Stimulated activated CD8-positive, alpha-beta memory T cell treated with anti-CD3 and anti-CD28 coated beads, Interleukin-12 subunit alpha, Interleukin-12 subunit beta, amount 100 ng/mL, for 1 hour (primary cell): Measurements from ENCODE around the gene DYNC1I1.

Source experiments
- DNase-seq: peaks from one replicate; pipeline ENCODE4 v3.0.0-alpha.2; 2020; ENCODE audit warnings: low read depth

DYNC1I1 gene

DNA sequence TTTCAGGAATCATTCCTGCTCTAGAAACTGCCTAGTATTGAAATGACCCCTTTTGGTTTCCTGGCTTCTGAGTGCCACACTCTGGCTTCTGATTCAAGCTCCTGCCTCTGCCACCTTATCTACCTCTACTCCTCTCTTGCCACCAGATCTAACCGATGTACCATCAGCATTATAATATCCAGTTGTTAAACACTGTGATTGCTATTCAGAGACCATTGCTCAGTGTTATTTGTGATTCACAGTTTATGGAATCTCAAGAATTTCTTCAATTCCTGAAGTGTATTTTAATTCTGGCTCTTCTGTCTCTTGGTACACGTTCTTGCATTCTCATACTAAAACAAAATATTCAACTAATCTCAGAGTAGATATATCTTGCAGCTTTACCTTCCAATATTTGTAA lies 88.7 kb downstream of the DYNC1I1 start:
- no peak for DNase-seq

DNA sequence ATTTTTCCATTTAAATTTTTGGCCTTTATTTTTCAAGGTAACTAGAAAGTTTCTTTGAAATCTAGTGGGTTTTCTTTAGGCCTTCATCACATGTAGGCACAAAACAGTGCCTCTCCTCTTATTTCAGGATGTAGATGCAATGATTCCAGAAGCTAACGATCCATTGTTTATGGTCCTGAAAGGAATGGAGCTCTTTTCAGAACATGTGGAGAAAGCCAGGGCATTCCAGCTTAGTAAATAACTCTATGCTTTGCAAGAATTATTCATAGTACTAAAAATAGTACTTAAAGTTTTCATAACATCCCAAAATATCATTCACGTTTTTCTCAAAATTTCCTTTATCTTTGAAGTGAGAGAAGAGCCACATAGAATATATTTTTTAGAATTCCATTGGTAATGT lies 91.3 kb downstream of the DYNC1I1 start:
- DNase-seq: no peak

DNA sequence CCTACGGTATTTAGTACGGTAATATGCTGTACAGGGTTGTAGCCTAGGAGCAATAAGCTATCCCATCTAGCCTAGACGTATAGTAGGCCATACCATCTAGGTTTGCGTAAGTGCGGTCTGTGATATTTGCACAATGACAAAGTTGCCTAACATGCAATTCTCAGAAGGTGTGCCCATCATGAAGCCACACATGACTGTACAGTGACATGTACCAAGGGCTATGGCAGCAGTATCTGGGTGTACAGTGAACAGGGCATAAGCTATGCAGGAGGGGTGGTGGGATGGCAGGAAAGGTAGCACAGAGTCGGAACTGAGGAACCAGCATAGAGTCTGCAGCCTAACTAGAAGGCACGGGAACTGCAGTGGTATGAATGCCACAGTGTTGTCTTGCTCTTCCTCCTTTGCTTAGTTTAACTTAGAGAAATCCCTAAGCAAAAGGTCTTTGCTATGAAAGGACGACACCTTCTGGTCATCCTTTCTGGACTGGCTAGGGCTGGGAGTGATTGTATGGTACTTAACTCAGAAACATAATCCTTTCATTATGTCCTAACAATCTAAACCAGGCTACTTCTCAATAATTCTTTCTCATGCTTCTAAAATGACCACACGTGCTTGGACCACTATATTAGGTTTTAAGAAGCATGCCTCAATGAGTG lies 93.5 kb downstream of the DYNC1I1 start:
- no peak for DNase-seq

DNA sequence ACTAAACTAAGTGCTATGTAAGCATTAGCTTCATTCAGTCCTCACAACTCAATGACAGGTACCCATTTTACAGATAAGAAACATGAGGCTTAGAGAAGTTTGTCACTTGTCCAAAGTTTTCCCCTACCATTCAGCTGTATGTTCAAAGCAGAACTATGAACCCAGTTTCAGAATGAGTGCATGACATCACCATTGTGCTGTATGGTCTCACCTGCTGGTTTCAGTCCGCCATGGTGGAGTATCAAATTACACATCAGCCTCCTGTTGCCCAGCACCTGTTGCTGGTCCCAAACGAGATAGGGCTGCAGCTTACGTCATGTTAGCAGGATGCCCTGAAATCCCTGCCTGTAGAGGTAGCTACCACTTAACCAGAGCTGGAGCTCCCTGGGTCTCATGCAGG lies 95.0 kb downstream of the DYNC1I1 start:
- no peak for DNase-seq

DNA sequence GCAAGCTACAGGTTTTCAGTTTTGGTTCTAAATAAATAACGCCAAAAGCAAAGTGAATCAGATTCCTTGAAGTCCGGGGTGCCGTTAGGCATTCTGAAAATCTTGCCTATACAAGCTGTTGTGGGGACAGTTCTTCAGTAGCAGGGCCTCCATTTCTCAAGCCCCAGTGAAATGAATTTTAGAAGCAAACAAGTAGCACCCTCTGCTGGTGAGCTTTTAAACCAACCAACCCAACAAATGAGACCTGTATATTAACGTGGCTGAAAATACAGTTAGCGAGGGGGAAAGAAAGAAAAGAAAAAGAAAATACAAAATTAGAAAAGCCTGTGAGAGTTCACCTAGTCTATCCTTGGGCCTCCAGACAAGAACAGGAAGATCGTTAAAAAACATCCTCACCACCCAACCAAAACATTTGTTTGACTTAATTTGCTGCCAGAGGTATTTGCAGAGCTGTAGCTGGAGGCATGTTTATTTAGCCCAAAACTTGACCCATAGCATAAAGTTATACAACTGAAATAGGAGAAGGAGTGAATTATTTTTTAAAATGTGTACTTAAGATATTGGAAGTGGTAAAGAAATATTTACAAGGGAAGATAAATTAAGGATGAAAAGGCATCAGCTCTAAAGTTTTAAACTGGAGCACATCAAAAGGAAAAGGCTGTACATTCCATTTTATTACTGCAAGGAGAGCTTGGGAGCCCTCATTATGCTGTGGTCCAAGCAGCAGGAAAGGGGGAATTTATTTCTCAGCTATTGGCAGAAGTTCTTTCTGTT lies 98.9 kb downstream of the DYNC1I1 start:
- no peak for DNase-seq

DNA sequence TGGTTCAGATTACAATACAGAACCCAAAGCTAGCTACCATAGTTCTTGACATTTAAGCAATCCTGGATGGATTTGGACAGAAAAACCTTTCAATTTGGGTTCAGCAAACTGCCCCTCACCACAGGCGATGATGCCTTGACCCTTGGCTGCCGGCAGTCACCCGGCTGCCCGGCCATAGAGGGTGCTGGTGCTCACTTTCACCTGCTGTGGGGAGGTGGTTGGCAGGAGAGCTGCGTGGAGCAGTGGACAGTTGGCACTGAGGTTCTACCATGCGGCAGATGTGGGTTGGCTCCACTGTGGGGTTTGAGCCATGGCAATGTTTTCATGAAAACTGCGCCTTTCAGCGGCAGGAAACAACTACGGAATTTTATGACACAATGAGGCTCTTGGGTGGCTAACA lies 99.5 kb downstream of the DYNC1I1 start:
- DNase-seq: no peak

DNA sequence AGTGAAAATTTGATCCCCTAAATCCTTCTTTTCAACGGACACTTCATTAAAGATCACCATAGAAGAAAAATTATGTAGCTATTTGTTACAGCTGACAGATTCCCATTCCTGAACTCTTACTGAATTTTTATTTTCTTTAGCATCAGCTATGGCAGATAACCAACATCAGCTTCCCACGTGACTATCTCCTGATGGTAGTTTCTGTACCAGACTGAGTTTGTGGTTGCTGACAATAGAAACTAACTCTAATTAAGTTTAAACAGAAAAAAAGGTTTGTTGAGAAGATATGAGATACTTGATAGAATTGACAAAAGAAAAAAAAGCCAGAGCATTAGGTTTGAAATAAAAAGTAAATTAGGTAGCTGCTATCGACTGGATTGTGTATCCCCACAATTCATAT lies 101.8 kb downstream of the DYNC1I1 start:
- DNase-seq: no peak

DNA sequence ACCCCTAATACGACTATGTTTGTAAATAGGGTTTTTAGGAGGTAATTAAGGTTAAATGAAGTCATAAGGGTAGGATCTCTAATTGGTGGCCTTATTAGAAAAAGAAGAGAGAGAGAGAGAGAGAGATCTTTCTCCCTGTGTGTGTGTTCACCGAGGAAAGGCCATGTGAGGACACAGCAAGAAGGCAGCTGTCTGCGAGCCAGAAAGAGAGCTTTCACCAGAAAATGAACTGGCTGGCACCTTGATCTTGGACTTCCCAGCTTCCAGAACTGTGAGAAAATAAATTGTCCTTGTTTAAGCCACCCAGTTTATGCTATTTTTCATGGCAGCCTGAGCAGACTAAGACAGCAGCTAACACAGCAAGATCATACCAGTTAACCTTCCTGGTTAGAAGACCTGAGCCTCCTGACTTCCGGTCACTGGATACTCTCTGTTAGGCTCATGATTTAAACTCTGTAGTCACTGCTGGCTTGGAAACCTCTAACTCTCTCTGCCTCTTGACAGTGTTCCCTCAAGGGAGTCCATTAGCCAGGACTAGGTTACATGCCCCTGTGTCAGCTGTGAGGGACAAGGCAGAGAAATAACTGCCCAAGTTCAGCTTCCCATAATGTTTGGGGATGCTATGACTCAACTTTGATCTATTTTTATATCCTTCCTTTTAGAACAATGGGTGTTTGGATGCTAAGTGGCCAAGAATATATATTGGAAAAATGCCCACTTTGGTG lies 102.3 kb downstream of the DYNC1I1 start:
- no peak for DNase-seq

DNA sequence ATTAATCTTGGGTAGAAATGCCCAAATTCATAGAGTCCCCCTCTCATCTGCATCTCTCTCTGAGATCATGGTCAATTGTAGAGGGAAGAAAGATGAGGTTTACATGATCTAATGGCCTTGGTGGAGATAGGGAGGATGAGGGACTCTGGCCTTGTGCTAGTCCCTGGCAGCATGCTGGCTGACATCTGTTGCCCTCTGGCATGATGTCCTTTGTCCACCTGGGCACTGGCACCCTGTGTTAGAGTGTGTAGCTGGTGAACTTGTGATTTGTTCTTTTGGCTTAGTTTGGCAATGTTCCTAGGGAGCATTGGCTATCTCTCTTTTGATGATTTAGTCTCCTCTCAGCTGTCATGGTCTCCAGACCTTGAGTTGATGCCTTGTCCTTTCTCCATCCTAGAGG lies 103.2 kb downstream of the DYNC1I1 start:
- no peak for DNase-seq

DNA sequence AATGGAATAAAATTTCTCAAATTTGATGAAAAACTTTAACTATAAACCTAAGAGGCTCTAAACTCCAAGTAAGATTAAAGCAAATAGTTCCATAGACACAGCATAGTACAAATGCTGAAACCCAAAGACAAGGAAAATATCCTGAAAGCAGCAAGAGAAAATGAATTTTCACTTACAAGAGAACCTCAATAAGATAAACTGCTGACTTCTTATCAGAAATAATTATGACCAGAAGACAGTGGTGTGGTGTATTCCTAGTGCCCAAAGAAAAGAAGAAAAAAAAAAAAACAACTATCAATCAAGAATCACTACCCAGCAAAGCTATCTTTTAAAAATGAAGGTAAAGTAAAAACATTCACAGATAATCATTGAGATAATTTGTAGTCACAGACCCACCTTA lies 106.3 kb downstream of the DYNC1I1 start:
- DNase-seq: no peak

DNA sequence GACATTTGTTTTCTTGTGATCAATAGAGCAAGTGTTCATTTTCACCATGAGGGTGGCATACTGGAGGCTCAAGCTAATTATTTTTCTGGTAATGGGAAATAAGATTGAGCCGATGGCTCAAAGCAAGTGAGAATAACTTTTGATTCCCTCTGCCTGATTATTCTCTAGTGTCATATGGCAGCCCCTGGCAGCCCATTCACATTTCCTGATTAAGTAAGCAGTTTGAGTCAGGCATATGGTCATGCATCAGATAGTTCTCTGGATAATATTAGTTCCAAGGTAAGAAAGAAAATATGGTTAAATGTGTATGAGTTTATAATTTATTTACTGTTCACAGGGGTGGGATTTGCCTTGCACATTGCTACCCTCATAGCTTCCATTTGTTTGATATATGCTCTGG lies 109.2 kb downstream of the DYNC1I1 start:
- DNase-seq: no peak

DNA sequence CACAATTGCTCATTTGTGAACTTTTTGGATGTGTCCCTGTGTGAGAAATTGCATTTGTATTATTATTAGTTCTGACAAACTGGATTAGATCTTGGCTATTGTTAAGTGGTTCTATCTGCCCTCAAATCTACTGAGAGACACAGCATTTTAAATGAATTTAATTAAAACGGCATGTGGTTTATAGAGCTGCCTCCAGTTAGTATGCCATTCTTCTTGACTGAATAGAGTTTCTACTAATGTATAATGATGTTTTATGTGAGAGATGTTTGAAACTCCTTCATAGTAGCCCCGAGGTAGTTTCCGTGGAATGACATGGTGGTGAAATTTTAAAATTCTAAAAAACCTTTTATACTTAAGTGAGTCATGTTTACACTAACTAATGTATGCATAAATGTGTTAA lies 110.9 kb downstream of the DYNC1I1 start:
- no peak for DNase-seq

DNA sequence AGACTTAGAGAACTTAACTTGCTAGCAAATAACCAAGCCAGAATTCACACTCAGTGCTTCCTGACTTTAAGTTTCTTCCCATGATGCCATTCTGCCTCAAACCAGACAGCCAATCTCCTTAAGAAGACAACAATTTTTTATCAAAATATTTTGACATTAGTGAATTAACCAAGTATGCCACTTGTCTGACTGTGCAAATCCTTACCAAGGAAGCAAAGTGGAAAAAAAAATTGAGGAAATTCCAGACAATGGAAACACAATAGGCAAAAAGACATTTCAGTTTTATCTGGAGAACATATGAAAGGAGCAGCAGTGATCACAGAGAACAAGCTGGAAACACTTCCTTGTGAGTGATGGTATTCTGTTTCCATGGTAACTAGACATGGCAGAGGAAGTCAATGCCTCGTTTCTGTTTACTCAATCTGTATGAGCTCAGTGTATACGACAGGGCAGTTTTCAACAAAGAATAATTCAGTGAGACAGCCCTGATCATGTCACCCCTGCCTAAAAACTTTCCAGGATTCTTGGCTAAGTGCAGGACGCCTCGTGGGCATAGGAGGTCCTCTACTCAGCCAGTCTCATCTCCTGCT lies 114.2 kb downstream of the DYNC1I1 start:
- DNase-seq: no peak

DNA sequence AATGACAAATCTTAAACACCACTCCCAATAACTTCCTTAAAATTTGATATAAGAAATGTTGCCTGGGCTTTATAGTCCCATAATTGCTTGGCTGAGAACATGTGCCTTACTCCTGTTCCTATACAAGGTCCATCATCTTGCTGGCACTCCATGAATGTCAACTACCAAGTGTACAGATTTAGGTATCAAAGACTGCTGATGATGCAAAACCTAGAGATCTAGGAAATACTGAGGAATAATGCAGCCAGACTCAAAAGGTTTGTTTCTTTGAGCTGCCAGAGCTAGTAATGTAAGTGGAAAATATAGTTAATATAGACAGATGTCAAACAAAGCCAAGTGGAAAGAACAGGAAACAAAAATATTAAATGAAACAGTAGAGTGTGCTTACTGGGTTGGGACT lies 121.1 kb downstream of the DYNC1I1 start:
- DNase-seq: no peak

DNA sequence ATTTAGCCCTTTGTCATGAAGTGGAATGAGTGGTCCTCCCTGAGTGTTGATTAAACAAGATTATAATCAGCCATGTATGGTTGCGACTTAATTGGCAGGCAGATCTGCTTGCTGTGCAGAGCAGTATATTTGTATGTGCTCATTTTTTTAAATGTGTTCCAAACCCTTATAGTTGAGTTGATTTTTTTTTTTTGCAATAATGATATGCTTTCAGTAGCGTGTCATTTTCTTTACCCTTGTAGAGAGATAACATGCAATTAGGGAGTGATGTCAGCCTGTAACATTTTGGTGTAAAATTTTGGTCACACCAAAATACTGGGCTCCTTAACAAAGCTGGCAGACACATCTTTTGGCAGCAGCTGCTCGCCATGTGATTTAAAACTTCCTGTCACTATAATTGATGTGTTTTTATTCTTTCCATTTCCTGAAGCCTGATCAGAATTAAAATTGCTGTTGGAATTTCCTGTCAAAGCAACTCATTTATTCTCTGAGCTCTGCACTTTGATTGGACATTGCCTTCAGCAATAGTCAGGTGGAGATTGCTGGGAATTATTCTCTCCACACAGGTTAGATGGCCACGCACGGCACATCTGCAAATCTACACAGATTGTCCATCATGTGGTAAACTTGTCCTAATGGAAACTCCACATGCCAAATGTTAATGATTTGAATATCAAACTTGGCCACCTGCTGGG lies 125.3 kb downstream of the DYNC1I1 start:
- no peak for DNase-seq

DNA sequence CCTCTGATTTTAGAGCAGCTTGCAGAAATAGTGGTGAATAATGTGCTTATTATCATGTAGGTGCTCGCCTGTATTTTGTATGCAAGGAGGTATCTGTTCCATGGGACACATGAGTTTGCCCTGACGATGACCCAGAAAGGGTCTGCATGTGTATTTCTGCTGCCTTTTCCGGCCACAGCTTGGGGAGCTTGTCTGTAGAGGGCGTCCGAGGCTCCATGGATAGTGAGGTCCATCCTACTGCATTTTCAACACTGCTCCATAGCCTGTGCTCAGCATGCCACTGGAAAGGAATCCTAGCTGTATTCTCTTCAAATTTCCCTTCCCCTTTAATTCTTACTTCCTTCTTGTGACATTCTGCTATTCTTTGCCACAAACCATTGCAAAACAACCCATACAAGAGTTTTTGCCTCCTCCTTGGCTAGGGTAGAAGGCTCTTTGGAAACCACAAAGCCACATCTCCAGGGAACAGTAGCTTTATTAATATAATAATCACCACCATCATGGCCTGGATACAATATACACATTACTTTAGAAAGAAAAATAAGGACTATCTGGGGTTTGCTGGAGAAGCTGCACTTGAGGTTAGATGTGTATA lies 127.7 kb downstream of the DYNC1I1 start:
- no peak for DNase-seq

DNA sequence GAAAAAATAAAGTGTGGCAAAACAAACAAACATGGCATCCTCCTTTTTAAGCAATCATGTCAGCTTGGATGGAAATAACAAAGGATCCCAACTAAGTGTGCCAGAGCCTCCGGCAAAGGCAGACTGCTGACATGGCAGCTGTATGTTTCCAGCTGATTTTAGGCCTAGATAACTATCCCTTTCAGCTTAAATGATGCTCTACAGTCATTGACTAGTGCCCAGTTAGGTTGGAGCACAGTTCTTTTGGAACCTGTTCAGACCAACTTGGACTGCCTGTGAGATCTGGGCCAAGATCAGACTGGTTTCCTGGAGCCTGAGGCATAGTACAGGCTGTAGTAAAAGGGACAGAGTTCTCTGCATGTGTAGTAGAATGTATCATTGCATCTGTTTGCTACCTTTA lies 128.7 kb downstream of the DYNC1I1 start:
- DNase-seq: no peak

DNA sequence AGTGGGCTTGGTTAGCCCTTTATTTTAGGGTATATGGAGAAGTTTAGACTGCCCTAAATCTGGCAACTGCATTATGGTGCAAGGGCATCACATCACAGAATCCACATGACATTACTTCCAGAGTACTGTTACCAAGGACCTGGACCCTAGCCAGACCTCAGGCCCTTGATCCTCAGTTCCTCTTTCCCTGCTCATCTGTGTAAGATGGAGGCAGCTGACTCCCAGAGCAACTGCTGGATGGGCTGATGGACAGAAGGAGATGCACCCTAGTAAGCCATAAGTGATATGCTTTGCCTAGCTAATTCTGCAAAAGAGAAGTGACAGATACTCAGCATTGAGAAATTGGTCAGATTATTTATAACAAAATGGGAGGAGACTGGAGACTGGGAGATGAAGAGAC lies 131.7 kb downstream of the DYNC1I1 start:
- DNase-seq: no peak

DNA sequence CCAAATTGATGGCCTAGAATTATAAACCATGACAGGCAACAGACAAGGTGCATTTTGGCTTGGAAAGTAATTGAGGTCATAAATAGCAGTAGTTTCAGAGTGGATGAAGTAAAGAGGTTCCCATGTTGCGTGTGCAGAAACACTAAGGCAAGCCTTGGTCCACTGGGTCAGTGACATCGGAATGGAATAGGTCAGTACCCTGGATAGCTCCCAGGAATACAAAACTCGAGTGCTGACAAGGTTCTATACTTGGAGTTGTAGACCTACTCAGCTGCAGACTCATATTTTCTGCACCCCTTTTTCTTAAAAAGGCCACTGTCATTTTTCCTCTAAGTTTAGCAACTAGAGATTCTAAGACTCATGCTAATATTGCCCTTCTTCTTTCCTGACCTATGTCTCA lies 132.8 kb downstream of the DYNC1I1 start:
- no peak for DNase-seq

DNA sequence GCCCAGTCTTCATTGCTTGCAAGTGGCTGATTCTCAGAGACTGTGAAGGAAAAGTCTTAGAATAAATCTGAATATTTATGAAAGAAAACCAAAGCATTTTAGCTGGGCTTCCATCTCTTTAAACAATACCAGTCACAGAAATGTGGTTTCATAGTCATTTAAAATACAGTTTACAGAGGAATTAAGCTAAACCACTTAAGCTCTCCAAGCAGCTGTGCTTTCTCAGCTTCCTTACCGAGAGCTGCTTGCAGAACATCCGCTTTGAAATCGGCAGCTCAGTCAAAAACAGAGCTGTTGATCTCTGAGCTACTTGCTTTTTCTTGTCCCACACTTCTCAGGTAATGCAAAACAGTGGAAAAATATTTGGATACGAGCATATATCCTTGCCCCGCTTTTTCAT lies 134.5 kb downstream of the DYNC1I1 start:
- DNase-seq: no peak

DNA sequence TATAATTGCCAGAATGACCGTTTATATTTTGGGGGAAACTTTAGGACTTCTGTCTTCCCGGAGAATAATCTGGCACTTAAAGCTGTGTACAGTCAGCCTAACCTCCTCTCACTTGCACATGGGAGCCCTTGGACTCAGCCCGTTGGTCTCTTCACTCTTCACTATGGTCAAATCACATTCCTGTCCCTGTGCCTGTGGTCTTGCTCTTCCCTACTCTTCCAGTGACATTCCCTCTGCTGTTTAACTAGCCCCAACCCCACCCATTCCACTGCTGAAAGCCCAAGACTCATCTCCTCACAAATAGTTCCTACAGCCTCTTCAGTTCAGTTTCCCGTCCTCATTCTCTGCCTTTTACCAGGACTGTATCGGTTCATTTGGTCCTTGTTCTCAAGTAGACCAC lies 135.0 kb downstream of the DYNC1I1 start:
- no peak for DNase-seq

DNA sequence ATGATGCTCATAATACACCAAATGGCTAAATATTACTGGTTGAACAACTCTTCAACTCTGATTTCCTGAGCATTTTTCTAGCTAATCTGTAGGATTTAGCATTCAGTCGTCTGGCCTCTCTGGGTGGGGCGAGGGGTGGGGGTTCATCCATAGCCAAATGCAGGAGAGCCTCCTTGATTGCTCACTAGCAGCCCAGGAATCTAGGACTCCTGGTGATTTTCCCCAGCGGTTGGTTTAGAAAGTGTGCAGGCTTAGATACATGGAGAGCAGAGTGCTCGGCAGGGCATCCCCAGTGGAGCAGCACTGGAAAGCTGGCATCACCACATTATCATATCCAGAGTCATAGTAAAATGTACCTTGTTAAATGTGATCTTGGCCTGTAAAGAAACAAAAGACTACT lies 136.1 kb downstream of the DYNC1I1 start:
- DNase-seq: no peak
